HEK293 (cell line): ENCODE results near the gene TCF21.
A peak's percentile ranks its signal among the peaks of the same experiment; 100 is the strongest.

Experiments
- BCL6B ChIP-seq: fragments of 450-650 bp; formaldehyde crosslinking; IDR thresholded peaks from 2 replicates; pipeline ENCODE4 v1.5.1; 2017; ENCODE audit warnings: missing biosample characterization, missing genetic modification characterization
- EGR2 ChIP-seq: fragments of 450-650 bp; formaldehyde crosslinking; IDR thresholded peaks from 2 replicates; pipeline ENCODE4 v1.5.1; 2016; ENCODE audit warnings: low read depth, missing biosample characterization, missing genetic modification characterization
- HOXA7 ChIP-seq: sonication (generic); formaldehyde crosslinking; IDR thresholded peaks from 2 replicates; pipeline ENCODE4 v1.8.1; 2022; ENCODE audit warnings: missing genetic modification reagents, borderline replicate concordance
- OVOL3 ChIP-seq: fragments of 450-650 bp; formaldehyde crosslinking; IDR thresholded peaks from 2 replicates; pipeline ENCODE4 v1.5.1; 2016; ENCODE audit warnings: missing biosample characterization, missing genetic modification characterization
- SCRT2 ChIP-seq: fragments of 450-650 bp; formaldehyde crosslinking; IDR thresholded peaks from 2 replicates; pipeline ENCODE4 v1.5.1; 2016; ENCODE audit warnings: missing biosample characterization, missing genetic modification characterization
- ZFP37 ChIP-seq: fragments of 450-650 bp; formaldehyde crosslinking; IDR thresholded peaks from 2 replicates; pipeline ENCODE4 v1.5.1; 2016; ENCODE audit warnings: missing biosample characterization, missing genetic modification characterization
- ZFP41 ChIP-seq: fragments of 450-650 bp; formaldehyde crosslinking; IDR thresholded peaks from 2 replicates; pipeline ENCODE4 v1.5.1; 2016; ENCODE audit warnings: missing biosample characterization, missing genetic modification characterization, borderline replicate concordance
- ZFP69B ChIP-seq: fragments of 450-650 bp; formaldehyde crosslinking; IDR thresholded peaks from 2 replicates; pipeline ENCODE4 v1.5.1; 2016; ENCODE audit warnings: missing biosample characterization, missing genetic modification characterization
- ZNF23 ChIP-seq: fragments of 450-650 bp; formaldehyde crosslinking; IDR thresholded peaks from 2 replicates; pipeline ENCODE4 v1.5.1; 2016; ENCODE audit warnings: missing biosample characterization, missing genetic modification characterization, borderline replicate concordance
- ZNF433 ChIP-seq: fragments of 450-650 bp; formaldehyde crosslinking; IDR thresholded peaks from 2 replicates; pipeline ENCODE4 v1.5.1; 2016; ENCODE audit warnings: missing biosample characterization, missing genetic modification characterization, low read depth
- ZNF510 ChIP-seq: fragments of 450-650 bp; formaldehyde crosslinking; IDR thresholded peaks from 2 replicates; pipeline ENCODE4 v1.5.1; 2018; ENCODE audit warnings: mild to moderate bottlenecking, missing genetic modification characterization, missing biosample characterization; ENCODE audit not compliant: insufficient replicate concordance
- ZNF521 ChIP-seq: fragments of 450-650 bp; formaldehyde crosslinking; IDR thresholded peaks from 2 replicates; pipeline ENCODE4 v1.5.1; 2017; ENCODE audit warnings: missing biosample characterization, mild to moderate bottlenecking, missing genetic modification characterization
- ZNF529 ChIP-seq: fragments of 450-650 bp; formaldehyde crosslinking; IDR thresholded peaks from 2 replicates; pipeline ENCODE4 v1.5.1; 2017; ENCODE audit warnings: missing genetic modification characterization, missing biosample characterization; ENCODE audit not compliant: insufficient replicate concordance
- ZNF548 ChIP-seq: fragments of 450-650 bp; formaldehyde crosslinking; IDR thresholded peaks from 2 replicates; pipeline ENCODE4 v1.5.1; 2016; ENCODE audit warnings: missing biosample characterization, missing genetic modification characterization
- ZNF596 ChIP-seq: fragments of 450-650 bp; IDR thresholded peaks from 2 replicates; pipeline ENCODE4 v1.5.0; 2018; ENCODE audit warnings: missing biosample characterization, mild to moderate bottlenecking, missing genetic modification characterization, moderate library complexity
- ZNF629 ChIP-seq: fragments of 450-650 bp; formaldehyde crosslinking; IDR thresholded peaks from 2 replicates; pipeline ENCODE4 v1.5.1; 2017; ENCODE audit warnings: missing biosample characterization, missing genetic modification characterization
- ZNF645 ChIP-seq: fragments of 450-650 bp; formaldehyde crosslinking; IDR thresholded peaks from 2 replicates; pipeline ENCODE4; 2016; ENCODE audit warnings: missing biosample characterization, missing genetic modification characterization
- ZNF747 ChIP-seq: fragments of 450-650 bp; formaldehyde crosslinking; IDR thresholded peaks from 2 replicates; pipeline ENCODE4 v1.5.1; 2016; ENCODE audit warnings: missing biosample characterization, missing genetic modification characterization
- TF ChIP-seq, protein P1 (sequence below): fragments of 450-650 bp; IDR thresholded peaks from 2 replicates; pipeline ENCODE4 v1.5.1; 2018; ENCODE audit warnings: missing biosample characterization, missing genetic modification characterization
- TF ChIP-seq, protein P2 (sequence below): fragments of 450-650 bp; IDR thresholded peaks from 2 replicates; pipeline ENCODE4 v1.5.1; 2018; ENCODE audit warnings: missing biosample characterization, mild to moderate bottlenecking, missing genetic modification characterization
- TF ChIP-seq, protein P3 (sequence below): fragments of 450-650 bp; formaldehyde crosslinking; IDR thresholded peaks from 2 replicates; pipeline ENCODE4 v1.5.1; 2016; ENCODE audit warnings: missing biosample characterization, missing genetic modification characterization
- TF ChIP-seq, protein P4 (sequence below): fragments of 450-650 bp; formaldehyde crosslinking; IDR thresholded peaks from 2 replicates; pipeline ENCODE4 v1.5.1; 2016; ENCODE audit warnings: missing biosample characterization, missing genetic modification characterization
- TF ChIP-seq, protein P5 (sequence below): fragments of 450-650 bp; formaldehyde crosslinking; IDR thresholded peaks from 2 replicates; pipeline ENCODE4 v1.5.1; 2016; ENCODE audit warnings: missing biosample characterization, missing genetic modification characterization
- TF ChIP-seq, protein P6 (sequence below): fragments of 450-650 bp; formaldehyde crosslinking; IDR thresholded peaks from 2 replicates; pipeline ENCODE4 v1.5.1; 2016; ENCODE audit warnings: missing biosample characterization, missing genetic modification characterization

Gene TCF21

GRCh38 chr6:133891149-133891926, 2.4 kb downstream of the TCF21 start (continued):
- TF ChIP-seq ZNF23 (tag by site-specific recombination) (no peak), ZNF433 (tag by site-specific recombination) (no peak), ZNF645 (tag by site-specific recombination) (no peak), ZNF510 (tag by site-specific recombination) (no peak), ZFP41 (tag by site-specific recombination) (no peak), ZNF521 (tag by site-specific recombination) (no peak), ZNF548 (tag by site-specific recombination) (no peak), BCL6B (tag by site-specific recombination) (no peak), ZNF529 (tag by site-specific recombination) (no peak), SCRT2 (no peak), ZFP37 (tag by site-specific recombination) (no peak), HOXA7 (no peak), EGR2 (tag by site-specific recombination) (0 out of 2 replicates have a peak, but pooled peaks have one; percentile 11), ZNF596 (tag by site-specific recombination) (no peak), OVOL3 (tag by site-specific recombination) (no peak), ZFP69B (tag by site-specific recombination) (no peak), ZNF629 (tag by site-specific recombination) (no peak), ZNF747 (tag by site-specific recombination) (no peak)
- TF ChIP-seq, protein P1, sequence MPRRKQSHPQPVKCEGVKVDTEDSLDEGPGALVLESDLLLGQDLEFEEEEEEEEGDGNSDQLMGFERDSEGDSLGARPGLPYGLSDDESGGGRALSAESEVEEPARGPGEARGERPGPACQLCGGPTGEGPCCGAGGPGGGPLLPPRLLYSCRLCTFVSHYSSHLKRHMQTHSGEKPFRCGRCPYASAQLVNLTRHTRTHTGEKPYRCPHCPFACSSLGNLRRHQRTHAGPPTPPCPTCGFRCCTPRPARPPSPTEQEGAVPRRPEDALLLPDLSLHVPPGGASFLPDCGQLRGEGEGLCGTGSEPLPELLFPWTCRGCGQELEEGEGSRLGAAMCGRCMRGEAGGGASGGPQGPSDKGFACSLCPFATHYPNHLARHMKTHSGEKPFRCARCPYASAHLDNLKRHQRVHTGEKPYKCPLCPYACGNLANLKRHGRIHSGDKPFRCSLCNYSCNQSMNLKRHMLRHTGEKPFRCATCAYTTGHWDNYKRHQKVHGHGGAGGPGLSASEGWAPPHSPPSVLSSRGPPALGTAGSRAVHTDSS, result no peak
- TF ChIP-seq, protein P2, sequence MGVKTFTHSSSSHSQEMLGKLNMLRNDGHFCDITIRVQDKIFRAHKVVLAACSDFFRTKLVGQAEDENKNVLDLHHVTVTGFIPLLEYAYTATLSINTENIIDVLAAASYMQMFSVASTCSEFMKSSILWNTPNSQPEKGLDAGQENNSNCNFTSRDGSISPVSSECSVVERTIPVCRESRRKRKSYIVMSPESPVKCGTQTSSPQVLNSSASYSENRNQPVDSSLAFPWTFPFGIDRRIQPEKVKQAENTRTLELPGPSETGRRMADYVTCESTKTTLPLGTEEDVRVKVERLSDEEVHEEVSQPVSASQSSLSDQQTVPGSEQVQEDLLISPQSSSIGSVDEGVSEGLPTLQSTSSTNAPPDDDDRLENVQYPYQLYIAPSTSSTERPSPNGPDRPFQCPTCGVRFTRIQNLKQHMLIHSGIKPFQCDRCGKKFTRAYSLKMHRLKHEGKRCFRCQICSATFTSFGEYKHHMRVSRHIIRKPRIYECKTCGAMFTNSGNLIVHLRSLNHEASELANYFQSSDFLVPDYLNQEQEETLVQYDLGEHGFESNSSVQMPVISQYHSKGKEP, result no peak
- TF ChIP-seq, protein P3, sequence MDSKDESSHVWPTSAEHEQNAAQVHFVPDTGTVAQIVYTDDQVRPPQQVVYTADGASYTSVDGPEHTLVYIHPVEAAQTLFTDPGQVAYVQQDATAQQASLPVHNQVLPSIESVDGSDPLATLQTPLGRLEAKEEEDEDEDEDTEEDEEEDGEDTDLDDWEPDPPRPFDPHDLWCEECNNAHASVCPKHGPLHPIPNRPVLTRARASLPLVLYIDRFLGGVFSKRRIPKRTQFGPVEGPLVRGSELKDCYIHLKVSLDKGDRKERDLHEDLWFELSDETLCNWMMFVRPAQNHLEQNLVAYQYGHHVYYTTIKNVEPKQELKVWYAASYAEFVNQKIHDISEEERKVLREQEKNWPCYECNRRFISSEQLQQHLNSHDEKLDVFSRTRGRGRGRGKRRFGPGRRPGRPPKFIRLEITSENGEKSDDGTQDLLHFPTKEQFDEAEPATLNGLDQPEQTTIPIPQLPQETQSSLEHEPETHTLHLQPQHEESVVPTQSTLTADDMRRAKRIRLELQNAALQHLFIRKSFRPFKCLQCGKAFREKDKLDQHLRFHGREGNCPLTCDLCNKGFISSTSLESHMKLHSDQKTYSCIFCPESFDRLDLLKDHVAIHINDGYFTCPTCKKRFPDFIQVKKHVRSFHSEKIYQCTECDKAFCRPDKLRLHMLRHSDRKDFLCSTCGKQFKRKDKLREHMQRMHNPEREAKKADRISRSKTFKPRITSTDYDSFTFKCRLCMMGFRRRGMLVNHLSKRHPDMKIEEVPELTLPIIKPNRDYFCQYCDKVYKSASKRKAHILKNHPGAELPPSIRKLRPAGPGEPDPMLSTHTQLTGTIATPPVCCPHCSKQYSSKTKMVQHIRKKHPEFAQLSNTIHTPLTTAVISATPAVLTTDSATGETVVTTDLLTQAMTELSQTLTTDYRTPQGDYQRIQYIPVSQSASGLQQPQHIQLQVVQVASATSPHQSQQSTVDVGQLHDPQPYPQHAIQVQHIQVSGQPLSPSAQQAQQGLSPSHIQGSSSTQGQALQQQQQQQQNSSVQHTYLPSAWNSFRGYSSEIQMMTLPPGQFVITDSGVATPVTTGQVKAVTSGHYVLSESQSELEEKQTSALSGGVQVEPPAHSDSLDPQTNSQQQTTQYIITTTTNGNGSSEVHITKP, result no peak
- TF ChIP-seq, protein P4, sequence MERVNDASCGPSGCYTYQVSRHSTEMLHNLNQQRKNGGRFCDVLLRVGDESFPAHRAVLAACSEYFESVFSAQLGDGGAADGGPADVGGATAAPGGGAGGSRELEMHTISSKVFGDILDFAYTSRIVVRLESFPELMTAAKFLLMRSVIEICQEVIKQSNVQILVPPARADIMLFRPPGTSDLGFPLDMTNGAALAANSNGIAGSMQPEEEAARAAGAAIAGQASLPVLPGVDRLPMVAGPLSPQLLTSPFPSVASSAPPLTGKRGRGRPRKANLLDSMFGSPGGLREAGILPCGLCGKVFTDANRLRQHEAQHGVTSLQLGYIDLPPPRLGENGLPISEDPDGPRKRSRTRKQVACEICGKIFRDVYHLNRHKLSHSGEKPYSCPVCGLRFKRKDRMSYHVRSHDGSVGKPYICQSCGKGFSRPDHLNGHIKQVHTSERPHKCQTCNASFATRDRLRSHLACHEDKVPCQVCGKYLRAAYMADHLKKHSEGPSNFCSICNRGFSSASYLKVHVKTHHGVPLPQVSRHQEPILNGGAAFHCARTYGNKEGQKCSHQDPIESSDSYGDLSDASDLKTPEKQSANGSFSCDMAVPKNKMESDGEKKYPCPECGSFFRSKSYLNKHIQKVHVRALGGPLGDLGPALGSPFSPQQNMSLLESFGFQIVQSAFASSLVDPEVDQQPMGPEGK (tag by site-specific recombination), result no peak
- TF ChIP-seq, protein P5, sequence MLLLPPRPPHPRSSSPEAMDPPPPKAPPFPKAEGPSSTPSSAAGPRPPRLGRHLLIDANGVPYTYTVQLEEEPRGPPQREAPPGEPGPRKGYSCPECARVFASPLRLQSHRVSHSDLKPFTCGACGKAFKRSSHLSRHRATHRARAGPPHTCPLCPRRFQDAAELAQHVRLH (tag by site-specific recombination), result no peak
- TF ChIP-seq, protein P6, sequence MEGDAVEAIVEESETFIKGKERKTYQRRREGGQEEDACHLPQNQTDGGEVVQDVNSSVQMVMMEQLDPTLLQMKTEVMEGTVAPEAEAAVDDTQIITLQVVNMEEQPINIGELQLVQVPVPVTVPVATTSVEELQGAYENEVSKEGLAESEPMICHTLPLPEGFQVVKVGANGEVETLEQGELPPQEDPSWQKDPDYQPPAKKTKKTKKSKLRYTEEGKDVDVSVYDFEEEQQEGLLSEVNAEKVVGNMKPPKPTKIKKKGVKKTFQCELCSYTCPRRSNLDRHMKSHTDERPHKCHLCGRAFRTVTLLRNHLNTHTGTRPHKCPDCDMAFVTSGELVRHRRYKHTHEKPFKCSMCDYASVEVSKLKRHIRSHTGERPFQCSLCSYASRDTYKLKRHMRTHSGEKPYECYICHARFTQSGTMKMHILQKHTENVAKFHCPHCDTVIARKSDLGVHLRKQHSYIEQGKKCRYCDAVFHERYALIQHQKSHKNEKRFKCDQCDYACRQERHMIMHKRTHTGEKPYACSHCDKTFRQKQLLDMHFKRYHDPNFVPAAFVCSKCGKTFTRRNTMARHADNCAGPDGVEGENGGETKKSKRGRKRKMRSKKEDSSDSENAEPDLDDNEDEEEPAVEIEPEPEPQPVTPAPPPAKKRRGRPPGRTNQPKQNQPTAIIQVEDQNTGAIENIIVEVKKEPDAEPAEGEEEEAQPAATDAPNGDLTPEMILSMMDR (tag by site-specific recombination), result no peak
